Lower leg skin (tissue), 3 donors: ENCODE data around the gene NT5DC2.

ENCODE experiments used
- CTCF ChIP-seq, 3 donors: fragments of 450-650 bp; IDR thresholded peaks; one replicate each; pipeline ENCODE4 v1.5.1; 2016; ENCODE audit warnings: antibody characterized with exemption in 3 of 3, mild to moderate bottlenecking in 3 of 3, moderate library complexity in 2 of 3
- POLR2A ChIP-seq, 2 donors: fragments of 450-650 bp; IDR thresholded peaks; one replicate each; pipeline ENCODE4 v1.6.1; 2016 to 2017; ENCODE audit warnings: antibody characterized with exemption in 2 of 2, mild to moderate bottlenecking in 1 of 2, moderate library complexity in 1 of 2

GRCh38 chr3:52492059-52492458 is 41.6 kb downstream of the NT5DC2 start:
- TF ChIP-seq CTCF (IDR thresholded peaks at IDR 0.05) (no peak), POLR2A (IDR thresholded peaks at IDR 0.05) (no peak)
